ENCODE results near the gene PACRG.

The PACRG gene

GRCh38 chr6:163188746-163189145, 461.0 kb downstream of the PACRG start:
- no peak overlapping the region for H3K4me3 ChIP-seq (ENCODE audit: low read depth, low read length)
- DNase-seq (ENCODE audit: low read depth), result no peak
- TF ChIP-seq CTCF (IDR thresholded peaks at IDR 0.05; ENCODE audit: insufficient read depth, low read depth, low read length, missing control alignments), result no peak

- no peak for DNase-seq (ENCODE audit: low read depth)
- no peak for TF ChIP-seq CTCF (IDR thresholded peaks at IDR 0.05; ENCODE audit: insufficient read depth, low read depth, low read length, missing control alignments)
These were observed 461.8 kb downstream of the PACRG start for GRCh38 chr6:163189609-163190008.

GRCh38 chr6:163190786-163191185, 463.0 kb downstream of the PACRG start:
- no peak overlapping the region for H3K4me3 ChIP-seq (ENCODE audit: low read depth, low read length)
- TF ChIP-seq CTCF (IDR thresholded peaks at IDR 0.05; ENCODE audit: insufficient read depth, low read depth, low read length, missing control alignments), result no peak
- DNase-seq (ENCODE audit: low read depth), result no peak

More at GRCh38 chr6:163189609-163190008, 461.8 kb downstream of the PACRG start:
- no peak overlapping the region for H3K4me3 ChIP-seq (ENCODE audit: low read depth, low read length)

GRCh38 chr6:163191704-163192537, 464.1 kb downstream of the PACRG start:
- no peak for TF ChIP-seq CTCF (IDR thresholded peaks at IDR 0.05; ENCODE audit: insufficient read depth, low read depth, low read length, missing control alignments)
- DNase-seq (ENCODE audit: low read depth), result no peak
- H3K4me3 ChIP-seq (ENCODE audit: low read depth, low read length), result no peak overlapping the region

- H3K4me3 ChIP-seq (ENCODE audit: low read depth, low read length), result no peak overlapping the region
- TF ChIP-seq CTCF (IDR thresholded peaks at IDR 0.05; ENCODE audit: insufficient read depth, low read depth, low read length, missing control alignments), result no peak
- DNase-seq (ENCODE audit: low read depth), result no peak
These were observed 464.8 kb downstream of the PACRG start for GRCh38 chr6:163192591-163192990.

GRCh38 chr6:163193326-163193725, 465.6 kb downstream of the PACRG start:
- no peak overlapping the region for H3K4me3 ChIP-seq (ENCODE audit: low read depth, low read length)
- DNase-seq (ENCODE audit: low read depth), result no peak

More at GRCh38 chr6:163193326-163193725, 465.6 kb downstream of the PACRG start:
- no peak for TF ChIP-seq CTCF (IDR thresholded peaks at IDR 0.05; ENCODE audit: insufficient read depth, low read depth, low read length, missing control alignments)
